Measurements from ENCODE around the gene TIE1. TPM values are rescaled to one million over a fixed set of nuclear protein-coding genes. Genes with fewer than 3 reads are reported as not detected.

Gene TIE1
- total RNA-seq, 4 donors from 2014 or later = 5.6 to 38.8 (median 8.9) TPM

DNA sequence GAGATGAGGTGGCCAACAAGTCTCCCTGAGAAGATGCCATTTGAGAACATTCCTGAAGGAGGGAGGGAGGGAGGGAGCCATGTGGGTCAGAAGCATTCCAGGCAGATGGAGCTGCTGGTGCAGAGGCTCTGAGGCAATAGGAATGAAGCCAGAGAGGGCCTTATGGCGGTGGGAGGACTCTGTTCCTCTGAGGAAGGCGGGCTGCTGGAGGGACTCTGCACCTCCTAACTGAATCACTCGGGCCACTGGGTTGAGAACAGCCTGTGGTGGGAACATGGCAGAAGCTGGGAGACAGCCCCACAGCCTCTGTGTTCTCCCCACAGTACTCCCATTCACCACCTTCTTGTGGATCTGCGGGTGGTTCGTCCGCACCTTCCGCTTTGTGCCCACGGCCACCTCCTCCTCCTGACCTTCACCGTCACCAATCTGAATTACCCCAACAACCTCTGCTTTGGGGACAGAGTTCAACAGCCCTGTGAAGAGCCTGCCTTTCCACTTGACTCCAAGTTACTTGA is 33.4 kb upstream of the TIE1 start:
- TF ChIP-seq CTCF (IDR thresholded peaks at IDR 0.05) (no peak), POLR2A (IDR thresholded peaks at IDR 0.05) (peak in 1 of 2 donors; percentile 43)
- Histone ChIP-seq H3K27me3 (no peaks in the 10 kb centered on the region), H3K9me3 (no peaks in the 10 kb centered on the region), H3K4me1 (peaks cover 0 to 20% (median 3%) of the 10 kb centered on the region in 4 donors), H3K27ac (peak overlapping the region in 3 of 4 donors; percentile 53 to 71 (median 69)), H3K4me3 (no peak overlapping the region), H3K36me3 (no peaks in the 10 kb centered on the region)
- DNase-seq = peak in 2 of 3 donors; percentile 57 to 71

GRCh38 chr1:43267818-43268425 is 32.9 kb upstream of the TIE1 start:
- H3K27me3 ChIP-seq = no peaks in the 10 kb centered on the region
- peak overlapping the region in 3 of 4 donors; percentile 53 to 71 (median 69) for H3K27ac ChIP-seq
- H3K9me3 ChIP-seq = no peaks in the 10 kb centered on the region
- H3K4me3 ChIP-seq = no peak overlapping the region
- H3K36me3 ChIP-seq = no peaks in the 10 kb centered on the region
- DNase-seq = peak in 1 of 3 donors; percentile 44
- no peak for TF ChIP-seq CTCF (IDR thresholded peaks at IDR 0.05)
- no peak for TF ChIP-seq POLR2A (IDR thresholded peaks at IDR 0.05)
- peaks cover 0 to 20% (median 3%) of the 10 kb centered on the region in 4 donors for H3K4me1 ChIP-seq

GRCh38 chr1:43269627-43270375 is 31.0 kb upstream of the TIE1 start, which contains the start of gene TMEM125:
TSS of gene TMEM125 (plus strand) at chr1:43269983. CDS start at chr1:43272723, 2,740 bp downstream.
- no peak for TF ChIP-seq CTCF (IDR thresholded peaks at IDR 0.05)
- no peak for TF ChIP-seq POLR2A (IDR thresholded peaks at IDR 0.05)
- Histone ChIP-seq H3K4me1 (peaks cover 0 to 28% (median 3%) of the 10 kb centered on the region in 4 donors), H3K4me3 (peak within 1 kb of the TSS; percentile 11 to 53 (median 40)), H3K36me3 (no peaks in the 10 kb centered on the region), H3K27ac (peak within 1 kb of the TSS in 3 of 4 donors; percentile 66 to 90 (median 69)), H3K27me3 (no peaks in the 10 kb centered on the region), H3K9me3 (no peaks in the 10 kb centered on the region)
- DNase-seq = peak in 1 of 3 donors; percentile 59

DNA sequence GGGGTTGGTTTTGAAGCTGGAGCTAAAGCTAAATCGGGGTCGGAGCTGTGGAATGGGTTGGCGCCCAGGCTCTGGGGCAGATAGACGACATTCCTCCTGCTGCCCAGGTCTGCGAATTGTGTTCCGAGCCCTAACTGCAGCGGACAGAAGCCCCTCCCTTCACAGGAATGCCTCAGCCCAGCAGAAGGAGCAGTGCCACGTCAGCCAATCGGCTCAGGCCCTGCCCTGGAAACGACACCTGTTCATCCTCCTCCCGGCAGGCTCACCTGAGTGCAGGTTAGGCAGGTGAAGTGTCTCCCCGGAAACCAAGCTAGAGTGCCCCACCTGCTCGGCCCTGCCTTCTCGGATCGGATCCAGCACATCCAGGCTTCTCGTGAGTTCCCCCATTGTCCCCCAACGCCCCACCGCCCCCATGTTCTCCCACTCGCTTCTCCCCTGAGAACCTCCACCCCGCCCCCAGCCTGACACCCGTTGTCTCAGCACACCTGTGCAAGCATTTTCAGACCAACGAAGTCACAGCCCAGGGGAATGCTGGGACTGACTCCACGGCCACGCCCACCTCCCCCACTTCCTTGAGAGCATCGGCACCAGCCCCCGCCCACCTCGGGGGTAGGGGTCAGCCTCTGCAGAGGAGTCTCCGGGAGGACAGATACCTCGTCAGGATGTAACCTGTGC is 30.2 kb upstream of the TIE1 start:
- no peaks in the 10 kb centered on the region for H3K36me3 ChIP-seq
- H3K9me3 ChIP-seq = no peaks in the 10 kb centered on the region
- DNase-seq = peak; percentile 48 to 91 (median 91)
- H3K27me3 ChIP-seq = no peaks in the 10 kb centered on the region
- TF ChIP-seq POLR2A (IDR thresholded peaks at IDR 0.05) = peak; percentile 72 to 90
- no peak for TF ChIP-seq CTCF (IDR thresholded peaks at IDR 0.05)
- peak overlapping the region; percentile 11 to 53 (median 40) for H3K4me3 ChIP-seq
- peak overlapping the region in 3 of 4 donors; percentile 66 to 90 (median 69) for H3K27ac ChIP-seq
- H3K4me1 ChIP-seq = peaks cover 0 to 30% (median 3%) of the 10 kb centered on the region in 4 donors

Measured in Peyer's patch (tissue), 4 donors.